Panc1 (cell line): ENCODE measurements around the gene DHODH.

Source experiments
- CTCF ChIP-seq: fragments of 450-650 bp; IDR thresholded peaks from 2 replicates; pipeline ENCODE4 v1.5.1; 2017; ENCODE audit warnings: mild to moderate bottlenecking
- POLR2AphosphoS5 ChIP-seq: IDR thresholded peaks from 2 replicates; pipeline ENCODE4 v1.6.1; 2012; ENCODE audit warnings: mild to moderate bottlenecking, low read depth, low read length, moderate library complexity
- REST ChIP-seq, 2 experiments: IDR thresholded peaks; 2 replicates each; pipeline ENCODE4 v1.6.1; 2011 to 2012; ENCODE audit warnings: low read depth in 2 of 2, control low read depth in 1 of 2, low read length in 1 of 2, mild to moderate bottlenecking in 1 of 2, moderate library complexity in 1 of 2; ENCODE audit not compliant: insufficient read depth in 1 of 2
- SIN3A ChIP-seq: IDR thresholded peaks from 2 replicates; pipeline ENCODE4 v1.6.1; 2012; ENCODE audit warnings: low read depth, mild to moderate bottlenecking, low read length, moderate library complexity, borderline replicate concordance; ENCODE audit not compliant: insufficient read depth
- TCF7L2 ChIP-seq: IDR thresholded peaks from 2 replicates; pipeline ENCODE4 v1.6.1; 2011; ENCODE audit warnings: mild to moderate bottlenecking, low read depth, low read length, inconsistent platforms

GRCh38 chr16:72025404-72026114, 17.0 kb downstream of the DHODH start:
- no peak for TF ChIP-seq CTCF
- TF ChIP-seq POLR2AphosphoS5, result no peak
- no peak for TF ChIP-seq TCF7L2
- TF ChIP-seq REST (IDR thresholded peaks at IDR 0.05; ENCODE audit: insufficient read depth in 1 of 2, low read depth in 2 of 2, low read length in 1 of 2), result no peak
- no peak for TF ChIP-seq SIN3A
